Sigmoid colon (tissue), 3 donors: ENCODE data around the gene RBM18.

ENCODE experiments used
- POLR2A ChIP-seq, 2 donors: fragments of 450-650 bp; IDR thresholded peaks; one replicate each; pipeline ENCODE4 v1.6.1; 2016; ENCODE audit warnings: antibody characterized with exemption in 2 of 2, mild to moderate bottlenecking in 2 of 2, moderate library complexity in 2 of 2
- TF ChIP-seq, protein P1 (sequence below), 4 experiments: fragments of 450-650 bp in 3 of 4; fragments of 200-600 bp in 1 of 4; IDR thresholded peaks; one replicate each; pipeline ENCODE4 v1.5.1; 2016 to 2019; ENCODE audit warnings: antibody characterized with exemption in 4 of 4, mild to moderate bottlenecking in 3 of 4, moderate library complexity in 2 of 4

GRCh38 chr9:122197426-122197825 lies 67.2 kb downstream of the RBM18 start:
- TF ChIP-seq, protein P1, sequence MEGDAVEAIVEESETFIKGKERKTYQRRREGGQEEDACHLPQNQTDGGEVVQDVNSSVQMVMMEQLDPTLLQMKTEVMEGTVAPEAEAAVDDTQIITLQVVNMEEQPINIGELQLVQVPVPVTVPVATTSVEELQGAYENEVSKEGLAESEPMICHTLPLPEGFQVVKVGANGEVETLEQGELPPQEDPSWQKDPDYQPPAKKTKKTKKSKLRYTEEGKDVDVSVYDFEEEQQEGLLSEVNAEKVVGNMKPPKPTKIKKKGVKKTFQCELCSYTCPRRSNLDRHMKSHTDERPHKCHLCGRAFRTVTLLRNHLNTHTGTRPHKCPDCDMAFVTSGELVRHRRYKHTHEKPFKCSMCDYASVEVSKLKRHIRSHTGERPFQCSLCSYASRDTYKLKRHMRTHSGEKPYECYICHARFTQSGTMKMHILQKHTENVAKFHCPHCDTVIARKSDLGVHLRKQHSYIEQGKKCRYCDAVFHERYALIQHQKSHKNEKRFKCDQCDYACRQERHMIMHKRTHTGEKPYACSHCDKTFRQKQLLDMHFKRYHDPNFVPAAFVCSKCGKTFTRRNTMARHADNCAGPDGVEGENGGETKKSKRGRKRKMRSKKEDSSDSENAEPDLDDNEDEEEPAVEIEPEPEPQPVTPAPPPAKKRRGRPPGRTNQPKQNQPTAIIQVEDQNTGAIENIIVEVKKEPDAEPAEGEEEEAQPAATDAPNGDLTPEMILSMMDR (IDR thresholded peaks at IDR 0.05) = no peak
- TF ChIP-seq POLR2A (IDR thresholded peaks at IDR 0.05) = no peak
